OCI-LY7 (cell line): Measurements from ENCODE around the gene CNOT10.
A peak's percentile ranks its signal among the peaks of the same experiment; 100 is the strongest.

Experiments used
- EZH2phosphoT487 ChIP-seq: fragments of 200-600 bp; sonication (generic); IDR thresholded peaks from 2 replicates; pipeline ENCODE4 v1.6.1; 2018; ENCODE audit warnings: low read depth, borderline replicate concordance, mild to moderate bottlenecking, mixed run types, antibody characterized with exemption, low read length, moderate library complexity, mixed read lengths
- TF ChIP-seq, protein P1 (sequence below): fragments of 200-600 bp; sonication (generic); conservative IDR thresholded peaks from 2 replicates; pipeline ENCODE4 v1.5.1; 2014; ENCODE audit warnings: mild to moderate bottlenecking, antibody characterized with exemption, low read length, moderate library complexity, mixed read lengths

DNA sequence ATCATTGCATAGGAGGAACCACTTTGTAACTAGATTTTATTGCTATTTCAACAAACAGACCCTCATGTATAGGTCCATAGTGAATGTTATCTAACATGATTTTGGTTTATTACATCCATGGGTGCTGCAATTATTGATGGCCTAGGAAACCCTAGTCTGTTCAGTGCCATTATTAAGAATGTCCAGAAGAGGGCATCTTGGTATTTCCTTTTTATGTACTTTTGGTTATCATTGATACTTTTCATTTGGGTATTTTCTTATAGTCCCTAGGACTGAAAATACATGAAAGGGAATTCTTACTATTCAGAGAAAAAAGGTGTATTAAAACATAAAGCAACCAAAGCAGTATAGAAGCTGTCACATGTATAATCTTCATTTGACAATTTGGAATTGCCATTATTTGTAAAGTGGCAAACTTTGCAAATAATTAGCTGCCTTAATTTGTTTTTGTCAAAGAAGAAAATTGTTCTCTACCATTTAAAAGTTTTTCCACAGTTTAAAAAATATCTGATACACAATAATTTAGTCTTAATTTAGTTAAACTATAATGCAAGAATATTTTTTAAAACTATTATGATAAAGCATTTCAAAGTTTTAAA is 48.7 kb downstream of the CNOT10 start:
- TF ChIP-seq, protein P1, sequence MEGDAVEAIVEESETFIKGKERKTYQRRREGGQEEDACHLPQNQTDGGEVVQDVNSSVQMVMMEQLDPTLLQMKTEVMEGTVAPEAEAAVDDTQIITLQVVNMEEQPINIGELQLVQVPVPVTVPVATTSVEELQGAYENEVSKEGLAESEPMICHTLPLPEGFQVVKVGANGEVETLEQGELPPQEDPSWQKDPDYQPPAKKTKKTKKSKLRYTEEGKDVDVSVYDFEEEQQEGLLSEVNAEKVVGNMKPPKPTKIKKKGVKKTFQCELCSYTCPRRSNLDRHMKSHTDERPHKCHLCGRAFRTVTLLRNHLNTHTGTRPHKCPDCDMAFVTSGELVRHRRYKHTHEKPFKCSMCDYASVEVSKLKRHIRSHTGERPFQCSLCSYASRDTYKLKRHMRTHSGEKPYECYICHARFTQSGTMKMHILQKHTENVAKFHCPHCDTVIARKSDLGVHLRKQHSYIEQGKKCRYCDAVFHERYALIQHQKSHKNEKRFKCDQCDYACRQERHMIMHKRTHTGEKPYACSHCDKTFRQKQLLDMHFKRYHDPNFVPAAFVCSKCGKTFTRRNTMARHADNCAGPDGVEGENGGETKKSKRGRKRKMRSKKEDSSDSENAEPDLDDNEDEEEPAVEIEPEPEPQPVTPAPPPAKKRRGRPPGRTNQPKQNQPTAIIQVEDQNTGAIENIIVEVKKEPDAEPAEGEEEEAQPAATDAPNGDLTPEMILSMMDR: peak; percentile 82
- no peak for TF ChIP-seq EZH2phosphoT487
